Measurements from ENCODE around the gene SPTBN4. TPM values are rescaled to one million over a fixed set of nuclear protein-coding genes. Genes with fewer than 3 reads are reported as not detected.
A peak's percentile ranks its signal among the peaks of the same experiment; 100 is the strongest.

The SPTBN4 gene
- total and polyA plus RNA-seq, 2 of the 4 experiments (the other 2 are of a cell fraction): 0.72 to 0.91 TPM

DNA sequence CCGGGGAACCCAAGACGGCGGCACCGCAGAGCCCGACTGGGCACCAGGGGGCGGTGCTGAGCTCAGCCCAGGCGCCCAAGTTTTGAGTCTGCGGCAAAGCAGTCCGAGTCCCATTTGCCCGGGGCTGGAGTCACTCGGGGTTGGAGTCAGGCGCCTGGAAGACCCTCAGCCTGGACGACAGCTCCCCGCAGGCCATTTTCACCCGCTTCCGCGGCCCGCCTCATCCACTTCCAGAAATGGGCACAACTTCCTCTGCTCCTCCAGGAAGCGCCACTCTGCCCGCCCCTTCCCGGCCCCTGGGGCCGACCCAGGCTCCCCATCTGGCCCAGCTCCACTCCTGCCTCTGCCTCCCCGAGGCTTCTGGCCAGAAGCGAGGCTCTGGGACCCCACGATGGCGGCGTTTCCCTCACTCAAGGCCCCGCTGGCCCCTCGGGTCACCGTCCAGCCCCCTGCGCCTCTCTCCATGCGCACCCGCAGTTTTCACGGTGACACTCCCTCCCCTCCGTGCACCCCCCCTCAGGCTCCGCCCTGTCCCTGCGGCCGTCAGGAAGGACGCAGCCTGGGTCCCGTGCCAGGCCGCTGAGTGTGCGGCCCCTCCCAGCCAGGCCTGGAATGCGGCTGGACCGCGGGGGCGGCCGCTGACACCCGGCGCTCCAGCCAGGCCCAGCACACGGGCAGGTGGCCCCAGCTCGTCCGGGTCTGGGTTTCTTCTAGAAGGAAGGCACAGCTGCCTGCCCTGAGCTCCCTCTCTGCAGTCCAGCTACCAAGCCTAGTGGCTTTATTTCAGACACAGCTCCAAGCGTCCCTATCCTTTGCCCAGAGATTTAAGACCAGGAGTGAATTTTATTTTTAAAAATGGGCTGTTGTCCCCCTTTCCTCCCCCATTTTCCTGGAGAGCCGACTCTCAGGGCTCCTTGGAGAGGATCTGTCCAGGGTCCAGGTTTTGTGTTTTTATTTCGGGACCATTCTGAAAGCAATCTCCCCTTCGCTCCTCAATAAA is 45.7 kb upstream of the SPTBN4 start (continued):
- TF ChIP-seq, protein P1, sequence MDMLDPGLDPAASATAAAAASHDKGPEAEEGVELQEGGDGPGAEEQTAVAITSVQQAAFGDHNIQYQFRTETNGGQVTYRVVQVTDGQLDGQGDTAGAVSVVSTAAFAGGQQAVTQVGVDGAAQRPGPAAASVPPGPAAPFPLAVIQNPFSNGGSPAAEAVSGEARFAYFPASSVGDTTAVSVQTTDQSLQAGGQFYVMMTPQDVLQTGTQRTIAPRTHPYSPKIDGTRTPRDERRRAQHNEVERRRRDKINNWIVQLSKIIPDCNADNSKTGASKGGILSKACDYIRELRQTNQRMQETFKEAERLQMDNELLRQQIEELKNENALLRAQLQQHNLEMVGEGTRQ (IDR thresholded peaks at IDR 0.05; ENCODE audit: low read depth, low read length): peak; percentile 23; the same call in 1 of the 2 replicates
- TF ChIP-seq MAFK (IDR thresholded peaks at IDR 0.05; ENCODE audit: low read depth, low read length) (no peak), FOS (IDR thresholded peaks at IDR 0.05; ENCODE audit: low read depth, low read length) (peak; percentile 23; the same call in 1 of the 2 replicates), RFX5 (IDR thresholded peaks at IDR 0.05; ENCODE audit: low read depth, low read length) (no peak)
